Mesodermal cell (in vitro differentiated cells): ENCODE data around the gene PAX5.

Source experiments
- H3K27ac ChIP-seq: 2 replicates; pipeline ENCODE4 v1.7.0; 2013; ENCODE audit warnings: mild to moderate bottlenecking, low read depth, low read length, moderate library complexity; ENCODE audit not compliant: severe bottlenecking
- H3K36me3 ChIP-seq: 2 replicates; pipeline ENCODE4 v1.7.1; 2013; ENCODE audit warnings: mild to moderate bottlenecking, low read length, moderate library complexity; ENCODE audit not compliant: control insufficient read depth, insufficient read depth
- H3K4me1 ChIP-seq: one replicate; pipeline ENCODE4 v1.7.1; 2013; ENCODE audit warnings: mild to moderate bottlenecking, low read length; ENCODE audit not compliant: insufficient read depth, control insufficient read depth, poor library complexity, severe bottlenecking
- H3K4me3 ChIP-seq: 2 replicates; pipeline ENCODE4 v1.7.0; 2013; ENCODE audit warnings: low read length, control low read depth, mild to moderate bottlenecking; ENCODE audit not compliant: insufficient read depth, poor library complexity, severe bottlenecking; ENCODE audit errors: extremely low read depth
- H3K9me3 ChIP-seq: 2 replicates; pipeline ENCODE4 v1.7.1; 2013; ENCODE audit warnings: mild to moderate bottlenecking, low read length, moderate library complexity; ENCODE audit not compliant: control insufficient read depth
- WGBS, 2 experiments: methylation state at CpG; one replicate each; pipeline ENCODE4 v1.1.5; 2013; ENCODE audit warnings: missing lambda C conversion rate in 2 of 2; ENCODE audit not compliant: insufficient coverage in 2 of 2; 5-methylcytosine and 5-hydroxymethylcytosine counted together

Gene PAX5

GRCh38 chr9:36802201-36802920 lies 231.7 kb downstream of the PAX5 start:
- peak overlapping the region; percentile 47 for H3K27ac ChIP-seq
- no peaks in the 10 kb centered on the region for H3K4me1 ChIP-seq
- no peaks in the 10 kb centered on the region for H3K36me3 ChIP-seq
- WGBS, 2 experiments = 59 to 60% methylated on average over 12 to 14 of the region's 15 CpGs
- H3K9me3 ChIP-seq = no peaks in the 10 kb centered on the region
- no peak overlapping the region for H3K4me3 ChIP-seq

GRCh38 chr9:36800455-36800854 lies 233.6 kb downstream of the PAX5 start:
- H3K4me3 ChIP-seq = no peak overlapping the region
- no peaks in the 10 kb centered on the region for H3K4me1 ChIP-seq
- WGBS, 2 experiments = 100% methylated on average over 1 to 2 of the region's 3 CpGs
- H3K9me3 ChIP-seq = no peaks in the 10 kb centered on the region
- H3K36me3 ChIP-seq = no peaks in the 10 kb centered on the region
- no peak overlapping the region for H3K27ac ChIP-seq

GRCh38 chr9:36798350-36799065 lies 235.6 kb downstream of the PAX5 start:
- no peaks in the 10 kb centered on the region for H3K4me1 ChIP-seq
- H3K9me3 ChIP-seq = peaks cover 3% of the 10 kb centered on the region
- WGBS, 2 experiments = 46 to 56% methylated on average over 2 to 3 of the region's 6 CpGs

GRCh38 chr9:36797471-36798220 lies 236.4 kb downstream of the PAX5 start:
- H3K9me3 ChIP-seq = peaks cover 8% of the 10 kb centered on the region
- H3K36me3 ChIP-seq = no peaks in the 10 kb centered on the region
- H3K4me1 ChIP-seq = no peaks in the 10 kb centered on the region
- no peak overlapping the region for H3K4me3 ChIP-seq
- 91 to 93% methylated on average over 10 to 17 of the region's 17 CpGs for WGBS, 2 experiments
- H3K27ac ChIP-seq = no peak overlapping the region

More at GRCh38 chr9:36798350-36799065, 235.6 kb downstream of the PAX5 start:
- Histone ChIP-seq H3K27ac (no peak overlapping the region), H3K36me3 (no peaks in the 10 kb centered on the region), H3K4me3 (no peak overlapping the region)

- H3K27ac ChIP-seq = no peak overlapping the region
- 87 to 89% methylated on average over 5 of the region's 5 CpGs for WGBS, 2 experiments
- H3K36me3 ChIP-seq = no peaks in the 10 kb centered on the region
- H3K4me3 ChIP-seq = no peak overlapping the region
- H3K4me1 ChIP-seq = no peaks in the 10 kb centered on the region
- H3K9me3 ChIP-seq = peaks cover 8% of the 10 kb centered on the region
Observed at GRCh38 chr9:36796671-36797419, 237.2 kb downstream of the PAX5 start.

GRCh38 chr9:36794461-36794860 lies 239.6 kb downstream of the PAX5 start:
- no peak overlapping the region for H3K27ac ChIP-seq
- 87 to 90% methylated on average over 4 to 5 of the region's 5 CpGs for WGBS, 2 experiments
- H3K9me3 ChIP-seq = peaks cover 8% of the 10 kb centered on the region
- H3K36me3 ChIP-seq = no peaks in the 10 kb centered on the region
- H3K4me1 ChIP-seq = no peaks in the 10 kb centered on the region
- no peak overlapping the region for H3K4me3 ChIP-seq

- H3K27ac ChIP-seq = no peak overlapping the region
- no peaks in the 10 kb centered on the region for H3K4me1 ChIP-seq
- no peaks in the 10 kb centered on the region for H3K36me3 ChIP-seq
- WGBS, 2 experiments = 33 to 56% methylated on average over 1 of the region's 2 CpGs
- H3K9me3 ChIP-seq = peaks cover 8% of the 10 kb centered on the region
- H3K4me3 ChIP-seq = no peak overlapping the region
Observed at GRCh38 chr9:36793277-36793676, 240.8 kb downstream of the PAX5 start.

GRCh38 chr9:36791222-36791950 lies 242.7 kb downstream of the PAX5 start:
- Histone ChIP-seq H3K4me3 (no peak overlapping the region), H3K27ac (no peak overlapping the region), H3K9me3 (peaks cover 8% of the 10 kb centered on the region), H3K4me1 (no peaks in the 10 kb centered on the region), H3K36me3 (no peaks in the 10 kb centered on the region)
- 81 to 85% methylated on average over 7 to 9 of the region's 9 CpGs for WGBS, 2 experiments

GRCh38 chr9:36789886-36790285 lies 244.2 kb downstream of the PAX5 start:
- WGBS, 2 experiments = 50 to 67% methylated on average over 2 to 3 of the region's 3 CpGs
- no peaks in the 10 kb centered on the region for H3K36me3 ChIP-seq
- H3K9me3 ChIP-seq = peaks cover 8% of the 10 kb centered on the region
- no peaks in the 10 kb centered on the region for H3K4me1 ChIP-seq
- H3K27ac ChIP-seq = no peak overlapping the region
- H3K4me3 ChIP-seq = no peak overlapping the region

- Histone ChIP-seq H3K9me3 (peaks cover 6% of the 10 kb centered on the region), H3K4me3 (no peak overlapping the region), H3K4me1 (no peaks in the 10 kb centered on the region), H3K36me3 (no peaks in the 10 kb centered on the region), H3K27ac (no peak overlapping the region)
- 35 to 40% methylated on average over 5 of the region's 5 CpGs for WGBS, 2 experiments
Observed at GRCh38 chr9:36788534-36788933, 245.5 kb downstream of the PAX5 start.
